HPDE6-E6E7 (cell line): ENCODE data around the gene C9orf43.
"Not testable (repeated sequence)": the region's sequence is repeated elsewhere in the genome, so short reads cannot be mapped to it uniquely, and the experiment has no call there.

Experiments
- DNase-seq: peaks from one replicate; pipeline ENCODE4 v3.0.0; 2011; ENCODE audit warnings: missing footprints; ENCODE audit errors: extremely low spot score

The C9orf43 gene

GRCh38 chr9:113381441-113381840 lies 29.1 kb upstream of the C9orf43 start:
- DNase-seq, result not testable (repeated sequence)

- peak; percentile 50 for DNase-seq
Measured at GRCh38 chr9:113381909-113382411, 28.6 kb upstream of the C9orf43 start.

GRCh38 chr9:113386571-113387393 lies 23.8 kb upstream of the C9orf43 start:
- DNase-seq, result no peak

- DNase-seq, result no peak
Measured at GRCh38 chr9:113387560-113388230, 22.9 kb upstream of the C9orf43 start.

GRCh38 chr9:113388833-113389232 lies 21.7 kb upstream of the C9orf43 start:
- DNase-seq, result no peak

- no peak for DNase-seq
Measured at GRCh38 chr9:113389451-113389850, 21.1 kb upstream of the C9orf43 start.

GRCh38 chr9:113390192-113390960 lies 20.2 kb upstream of the C9orf43 start:
- DNase-seq, result no peak

- DNase-seq, result no peak
Measured at GRCh38 chr9:113391917-113392316, 18.6 kb upstream of the C9orf43 start.

GRCh38 chr9:113393281-113393680 lies 17.3 kb upstream of the C9orf43 start:
- no peak for DNase-seq

- DNase-seq, result no peak
Measured at GRCh38 chr9:113395000-113395861, 15.3 kb upstream of the C9orf43 start.

- DNase-seq, result no peak
Measured at GRCh38 chr9:113397203-113397631, 13.3 kb upstream of the C9orf43 start.

- no peak for DNase-seq
Measured at GRCh38 chr9:113398796-113399195, 11.8 kb upstream of the C9orf43 start.

- no peak for DNase-seq
Measured at GRCh38 chr9:113399646-113400200, 10.8 kb upstream of the C9orf43 start.

- DNase-seq, result peak; percentile 97
Measured at GRCh38 chr9:113401027-113401792, 9.3 kb upstream of the C9orf43 start, which contains the start of gene ALAD. TSS of gene ALAD (minus strand) at chr9:113401284. CDS start at chr9:113393559, 7,725 bp downstream.

GRCh38 chr9:113403646-113404045 lies 6.9 kb upstream of the C9orf43 start:
- no peak for DNase-seq

GRCh38 chr9:113406353-113406752 lies 4.2 kb upstream of the C9orf43 start:
- DNase-seq, result not testable (repeated sequence)

- not testable (repeated sequence) for DNase-seq
Measured at GRCh38 chr9:113406873-113407511, 3.6 kb upstream of the C9orf43 start.

GRCh38 chr9:113409481-113409880 lies 1.1 kb upstream of the C9orf43 start:
- no peak for DNase-seq

- DNase-seq, result no peak
Measured at GRCh38 chr9:113409883-113410206, 702 bp upstream of the C9orf43 start.
